B cell (primary cell): Measurements from ENCODE around the gene KCNA3. TPM values are rescaled to one million over a fixed set of nuclear protein-coding genes. Genes with fewer than 3 reads are reported as not detected.

Experiments
- ATAC-seq: fragments of 200-7000 bp; cut with Tn5 transposase; one replicate; pipeline ENCODE4 v1.10.0; 2021; ENCODE audit warnings: low read depth, mild to moderate bottlenecking, moderate number of reproducible peaks, moderate library complexity
- CTCF ChIA-PET: fragments of 350-600 bp; sonication (Branson Sonifier 250); formaldehyde crosslinking; loops from one replicate; lab custom pipeline; 2021; ENCODE audit warnings: antibody characterized with exemption, inconsistent platforms; lab: Charles Lee
- POLR2A ChIA-PET: fragments of 350-600 bp; sonication (Branson Sonifier 250); formaldehyde crosslinking; loops from one replicate; lab custom pipeline; 2021; ENCODE audit warnings: antibody characterized with exemption; lab: Charles Lee
- DNase-seq: peaks from one replicate; pipeline ENCODE4 v3.0.0; 2013
- H2AFZ ChIP-seq: 2 replicates; pipeline ENCODE4 v1.6.1; 2012; ENCODE audit warnings: mild to moderate bottlenecking, low read depth, low read length; ENCODE audit not compliant: insufficient read depth, poor library complexity, severe bottlenecking
- H3K27ac ChIP-seq, 2 donors: 1 replicate in 1 of 2; 2 replicates in 1 of 2; pipeline ENCODE4 v1.5.1; 2012 to 2013; ENCODE audit warnings: low read length in 2 of 2, mild to moderate bottlenecking in 2 of 2, moderate library complexity in 1 of 2
- H3K27me3 ChIP-seq, 4 experiments: fragments of 200-600 bp in 1 of 4; sonication (generic) in 1 of 4; replicated peaks in 1 of 4; 1 replicate in 2 of 4; 2 replicates in 2 of 4; pipeline versions ENCODE4 v1.6.1 to v1.7.0; 2013 to 2016; ENCODE audit warnings: low read length in 3 of 4, mild to moderate bottlenecking in 2 of 4, mixed read lengths in 1 of 4, moderate library complexity in 1 of 4; ENCODE audit not compliant: insufficient read depth in 4 of 4, control insufficient read depth in 3 of 4; ENCODE audit errors: control extremely low read depth in 1 of 4
- H3K36me3 ChIP-seq, 2 experiments: replicated peaks in 1 of 2; 1 replicate in 1 of 2; 2 replicates in 1 of 2; pipeline versions ENCODE4 v1.6.1 to v1.7.1; 2013; ENCODE audit warnings: low read length in 1 of 2; ENCODE audit not compliant: insufficient read depth in 2 of 2, control insufficient read depth in 1 of 2; ENCODE audit errors: control extremely low read depth in 1 of 2, extremely low read depth in 1 of 2
- H3K4me1 ChIP-seq, 2 donors: fragments of 200-600 bp in 1 of 2; sonication (generic) in 1 of 2; 1 replicate in 1 of 2; 2 replicates in 1 of 2; pipeline versions ENCODE4 v1.5.1 to v1.6.1; 2013 to 2017; ENCODE audit warnings: low read length in 2 of 2; ENCODE audit not compliant: control insufficient read depth in 2 of 2, insufficient read depth in 2 of 2
- H3K4me2 ChIP-seq: replicated peaks from 2 replicates; pipeline ENCODE3; 2012; ENCODE audit warnings: mild to moderate bottlenecking, low read depth, low read length; ENCODE audit not compliant: poor library complexity, severe bottlenecking
- H3K4me3 ChIP-seq, 5 experiments: fragments of 200-600 bp in 1 of 5; sonication (generic) in 1 of 5; 1 replicate in 3 of 5; 2 replicates in 2 of 5; pipeline versions ENCODE4 v1.5.1 to v1.7.0; 2011 to 2016; ENCODE audit warnings: low read length in 4 of 5, mild to moderate bottlenecking in 4 of 5, low read depth in 2 of 5, control low read depth in 1 of 5, moderate library complexity in 1 of 5; ENCODE audit not compliant: insufficient read depth in 1 of 5; ENCODE audit errors: control extremely low read depth in 1 of 5, extremely low read depth in 1 of 5
- H3K79me2 ChIP-seq: fragments of 200-600 bp; sonication (generic); one replicate; pipeline ENCODE4 v1.6.0; 2016; ENCODE audit warnings: low read length; ENCODE audit not compliant: control insufficient read depth, insufficient read depth
- H3K9ac ChIP-seq: fragments of 200-600 bp; sonication (generic); 2 replicates; pipeline ENCODE4 v1.6.1; 2017; ENCODE audit warnings: mild to moderate bottlenecking, low read length, moderate library complexity
- H3K9me3 ChIP-seq, 3 donors: one replicate each; pipeline versions ENCODE4 v1.6.1 to v1.7.1; 2013; ENCODE audit warnings: low read length in 2 of 3; ENCODE audit not compliant: control insufficient read depth in 2 of 3, insufficient read depth in 1 of 3; ENCODE audit errors: control extremely low read depth in 1 of 3
- H4K20me1 ChIP-seq: 2 replicates; pipeline ENCODE4 v1.6.0; 2012; ENCODE audit warnings: mild to moderate bottlenecking, low read length; ENCODE audit not compliant: insufficient read depth, control insufficient read depth, poor library complexity, severe bottlenecking
- H3K27ac Mint-ChIP-seq: one replicate; pipeline ENCODE4 v1.8.0; 2021; ENCODE audit warnings: mixed read lengths
- H3K27me3 Mint-ChIP-seq: one replicate; pipeline ENCODE4 v1.8.0; 2021; ENCODE audit warnings: mixed read lengths
- H3K4me1 Mint-ChIP-seq: one replicate; pipeline ENCODE4 v1.8.0; 2021; ENCODE audit warnings: mixed read lengths
- H3K4me3 Mint-ChIP-seq: one replicate; pipeline ENCODE4 v1.8.0; 2021; ENCODE audit warnings: mixed read lengths
- H3K9me3 Mint-ChIP-seq: one replicate; pipeline ENCODE4 v1.8.0; 2022; ENCODE audit warnings: mixed read lengths; ENCODE audit not compliant: insufficient read depth
- CTCF ChIP-seq: fragments of 200-600 bp; IDR thresholded peaks from one replicate; pipeline ENCODE4 v1.8.0; 2022; ENCODE audit warnings: antibody characterized with exemption, mild to moderate bottlenecking
- EZH2 ChIP-seq: IDR thresholded peaks from 2 replicates; pipeline ENCODE4 v1.6.1; 2012; ENCODE audit warnings: borderline replicate concordance, low read depth, mild to moderate bottlenecking, moderate library complexity, low read length; ENCODE audit not compliant: insufficient read depth, poor library complexity, severe bottlenecking
- WGBS: methylation state at CpG from one replicate; pipeline ENCODE4 v1.1.5; 2013; ENCODE audit warnings: missing lambda C conversion rate; ENCODE audit not compliant: insufficient coverage; 5-methylcytosine and 5-hydroxymethylcytosine counted together
- intact Hi-C: fragments of 100-400 bp; cut with micrococcal nuclease; formaldehyde crosslinking; loops from one replicate; pipeline ENCODE4 v1.10.0; 2022
- polyA plus RNA-seq: library from polyadenylated mRNA; depleted of rRNA; stranded (reverse); fragments of >200 nt; gene quantifications from 2 replicates; pipeline ENCODE4 v1.2.3, GENCODE V29; 2012
- total RNA-seq, 2 donors: library from RNA; stranded (reverse); fragments of 120-200 nt in 1 of 2; gene quantifications; 1 replicate in 1 of 2; 2 replicates in 1 of 2; pipeline versions ENCODE4 v1.2.3 to v1.2.4, GENCODE V29; 2013 to 2022

KCNA3 gene
- total and polyA plus RNA-seq, 2 donors (not counting 1 experiment from before 2014, with no cell fraction given), result 17.5 to 60.0 TPM

GRCh38 chr1:110668549-110668948 is 6.2 kb downstream of the KCNA3 start:
- H3K4me3 ChIP-seq, result no peak overlapping the region
- no CpG with 5 or more reads among the region's 4 CpGs for WGBS
- H3K4me1 Mint-ChIP-seq, result peaks cover 46% of the 10 kb centered on the region
- DNase-seq (no peak), ATAC-seq (no peak)
- H3K4me1 ChIP-seq, result peaks cover 21 to 42% of the 10 kb centered on the region in 2 donors
- ChIA-PET CTCF (interaction anchor here (2.1 kb wide), 1 partner anchor 49 kb away, joined by 9 read pairs; no protein-coding TSS in a partner anchor), POLR2A (no interaction called here)
- peak overlapping the region; percentile 94 for H3K4me2 ChIP-seq
- H3K27me3 ChIP-seq, result no peaks in the 10 kb centered on the region
- H4K20me1 ChIP-seq, result peaks cover 5% of the 10 kb centered on the region
- H3K27ac Mint-ChIP-seq, result no peak overlapping the region
- H2AFZ ChIP-seq, result no peak overlapping the region
- H3K79me2 ChIP-seq, result peaks cover 44% of the 10 kb centered on the region
- intact Hi-C loops, result no loop called here
- H3K9me3 Mint-ChIP-seq, result no peaks in the 10 kb centered on the region
- H3K27me3 Mint-ChIP-seq, result no peaks in the 10 kb centered on the region
- H3K9ac ChIP-seq, result no peak overlapping the region
- H3K9me3 ChIP-seq, result peaks cover 0 to 3% (median 0%) of the 10 kb centered on the region in 3 donors
- H3K36me3 ChIP-seq, result peaks cover 0 to 38% of the 10 kb centered on the region in 2 experiments
- H3K27ac ChIP-seq, result no peak overlapping the region
- no peak for TF ChIP-seq EZH2
- TF ChIP-seq CTCF, result no peak
- peak overlapping the region; percentile 45 for H3K4me3 Mint-ChIP-seq

- Mint-ChIP-seq H3K9me3 (no peaks in the 10 kb centered on the region), H3K27ac (no peak overlapping the region), H3K27me3 (no peaks in the 10 kb centered on the region), H3K4me1 (peaks cover 38% of the 10 kb centered on the region), H3K4me3 (no peak overlapping the region)
- intact Hi-C loops, result no loop called here
- H3K79me2 ChIP-seq, result peaks cover 38% of the 10 kb centered on the region
- no CpG with 5 or more reads among the region's 2 CpGs for WGBS
- H3K4me1 ChIP-seq, result peaks cover 14 to 35% of the 10 kb centered on the region in 2 donors
- H3K27ac ChIP-seq, result no peak overlapping the region
- no peak overlapping the region for H3K4me3 ChIP-seq
- POLR2A ChIA-PET, result no interaction called here
- ATAC-seq, result no peak
- H3K36me3 ChIP-seq, result peaks cover 0 to 40% of the 10 kb centered on the region in 2 experiments
- no peaks in the 10 kb centered on the region for H3K9me3 ChIP-seq
- peaks cover 5% of the 10 kb centered on the region for H4K20me1 ChIP-seq
- H3K27me3 ChIP-seq, result no peaks in the 10 kb centered on the region
- no peak overlapping the region for H3K4me2 ChIP-seq
- H2AFZ ChIP-seq, result no peak overlapping the region
- no peak for DNase-seq
- TF ChIP-seq EZH2, result no peak
- TF ChIP-seq CTCF, result no peak
- CTCF ChIA-PET, result interaction anchor here (1.0 to 2.1 kb wide), 2 partner anchors 48 to 116 kb away, joined by 3 to 9 read pairs; no protein-coding TSS in a partner anchor
- no peak overlapping the region for H3K9ac ChIP-seq
Measured at GRCh38 chr1:110667776-110668175, 7.0 kb downstream of the KCNA3 start.
